HG02588 (cell line): ENCODE data around the gene SOX21.
A peak's percentile ranks its signal among the peaks of the same experiment; 100 is the strongest.

ENCODE experiments used
- ATAC-seq: cut with Tn5 transposase; IDR thresholded peaks from one replicate; pipeline ENCODE4 v1.9.1; 2021; ENCODE audit warnings: mild to moderate bottlenecking, moderate library complexity; ENCODE audit not compliant: unreplicated experiment

Gene SOX21

GRCh38 chr13:94679614-94680013 lies 32.7 kb downstream of the SOX21 start:
- no peak for ATAC-seq

GRCh38 chr13:94678845-94679244 lies 33.5 kb downstream of the SOX21 start:
- ATAC-seq, result no peak

DNA sequence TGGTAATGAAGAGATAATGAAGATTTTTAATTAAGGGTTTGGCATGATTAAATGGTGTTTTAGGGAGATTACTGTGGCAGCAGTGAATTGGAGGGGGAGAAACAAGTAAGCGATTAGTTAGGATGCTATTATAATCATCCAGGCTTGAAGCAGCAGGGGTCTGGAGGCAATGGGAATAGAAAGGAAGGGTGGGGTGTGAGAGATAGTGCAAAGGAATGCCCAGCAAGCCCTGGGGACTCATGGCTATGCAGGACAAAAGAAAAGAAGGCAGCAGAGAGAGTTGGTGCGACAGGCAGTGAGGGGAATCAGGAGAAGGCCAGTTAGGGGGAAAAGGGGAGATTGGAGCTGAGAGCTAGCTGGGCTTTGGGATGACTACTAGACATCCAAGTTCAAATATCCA lies 34.5 kb downstream of the SOX21 start:
- no peak for ATAC-seq

DNA sequence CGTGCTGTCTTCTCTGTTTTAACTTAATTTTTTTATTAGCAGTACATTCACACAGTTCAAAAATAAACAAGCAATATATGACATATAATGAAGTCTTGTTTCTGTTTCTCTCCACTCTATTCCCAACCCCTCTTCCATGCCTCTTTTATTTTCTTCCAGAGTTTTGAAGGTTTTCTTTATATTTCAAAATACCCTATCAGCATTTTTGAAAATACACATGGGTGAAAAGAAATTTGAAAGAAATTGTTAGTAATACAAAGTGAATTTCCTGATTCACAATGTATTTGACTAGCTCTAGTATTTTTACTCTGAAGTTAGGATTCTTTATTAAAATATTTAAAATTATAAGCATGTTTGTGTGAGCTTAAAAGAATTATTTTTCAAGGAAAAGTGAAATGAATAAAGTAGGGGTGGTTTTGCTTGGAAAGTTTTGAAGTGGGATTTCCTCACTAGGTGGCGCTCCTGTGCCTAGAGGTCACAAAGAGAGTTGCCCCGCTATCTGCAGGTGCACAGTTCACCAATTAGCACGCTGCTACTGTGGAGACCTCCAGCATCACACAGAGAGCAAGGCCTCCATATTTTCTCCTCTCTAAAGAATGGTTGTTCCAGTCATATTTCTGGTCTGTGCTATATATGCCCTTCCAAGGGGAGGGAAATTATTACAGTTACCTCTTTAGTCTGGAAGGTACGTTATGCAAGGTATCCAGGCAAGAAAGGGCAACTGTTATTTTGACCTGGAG lies 37.6 kb downstream of the SOX21 start:
- ATAC-seq, result peak; percentile 63

GRCh38 chr13:94673851-94674250 lies 38.5 kb downstream of the SOX21 start:
- ATAC-seq, result no peak

DNA sequence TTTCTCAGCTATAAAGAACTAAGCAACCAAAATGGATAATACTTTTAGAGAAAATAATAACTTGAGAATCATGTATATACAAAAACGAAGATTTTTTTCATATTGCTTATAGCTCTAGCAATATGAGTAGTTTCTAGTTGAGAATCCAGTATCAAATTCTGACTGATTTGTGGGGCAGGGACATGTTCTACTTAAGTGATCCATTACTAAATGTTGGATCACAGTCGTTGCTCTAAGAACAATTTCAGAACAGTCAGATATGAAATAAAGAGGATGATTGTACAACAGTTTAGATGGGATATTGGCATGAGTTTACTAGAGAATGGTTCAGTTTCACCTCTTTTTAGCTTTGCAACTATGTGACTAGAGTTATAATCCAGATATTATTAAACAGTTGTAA lies 39.9 kb downstream of the SOX21 start:
- no peak for ATAC-seq

GRCh38 chr13:94667190-94667589 lies 45.2 kb downstream of the SOX21 start:
- ATAC-seq, result no peak

- no peak for ATAC-seq
Observed at GRCh38 chr13:94666065-94666464, 46.3 kb downstream of the SOX21 start.

GRCh38 chr13:94664889-94665288 lies 47.5 kb downstream of the SOX21 start:
- no peak for ATAC-seq

GRCh38 chr13:94662274-94662945 lies 49.9 kb downstream of the SOX21 start:
- no peak for ATAC-seq

GRCh38 chr13:94661406-94661805 lies 50.9 kb downstream of the SOX21 start:
- ATAC-seq, result no peak

DNA sequence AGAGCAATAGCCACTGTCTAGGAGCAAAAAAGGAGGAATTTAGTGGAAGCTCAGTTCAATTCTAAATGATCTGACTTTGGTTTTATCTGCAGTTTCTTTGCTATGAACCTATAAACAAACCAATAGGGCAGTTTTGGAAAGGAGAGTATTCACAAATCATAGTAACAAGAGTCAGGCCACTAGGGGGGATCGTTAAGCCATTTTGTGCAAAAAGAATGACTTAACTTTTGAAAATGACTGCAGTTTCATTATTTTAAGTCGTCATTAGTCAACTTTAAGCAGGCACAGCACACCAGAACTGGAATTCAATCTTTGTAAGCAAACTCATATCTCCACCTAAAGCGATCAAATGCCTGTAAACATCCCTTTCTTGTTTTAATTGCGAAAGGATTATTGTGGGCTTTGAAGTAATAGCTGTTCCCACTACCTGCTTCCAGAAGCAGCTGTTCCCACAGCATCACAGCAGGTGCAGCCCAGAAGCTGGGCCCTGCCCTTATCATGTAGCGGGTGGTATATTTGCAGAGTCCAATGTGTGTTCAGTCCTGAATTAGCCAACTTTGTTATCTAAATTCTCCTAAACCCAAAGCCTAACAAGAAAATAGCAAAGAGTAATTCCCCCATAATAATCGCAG lies 51.5 kb downstream of the SOX21 start:
- ATAC-seq, result no peak
